Myometrial cell (primary cell): ENCODE data around the gene IL5. TPM values are rescaled to one million over a fixed set of nuclear protein-coding genes. Genes with fewer than 3 reads are reported as not detected.

Source experiments
- total RNA-seq: library from RNA; depleted of rRNA; stranded (reverse); fragments of >200 nt; gene quantifications from 2 replicates; pipeline ENCODE4 v1.2.3, GENCODE V29; 2015

The IL5 gene
- not detected in 2 replicates for total RNA-seq

DNA sequence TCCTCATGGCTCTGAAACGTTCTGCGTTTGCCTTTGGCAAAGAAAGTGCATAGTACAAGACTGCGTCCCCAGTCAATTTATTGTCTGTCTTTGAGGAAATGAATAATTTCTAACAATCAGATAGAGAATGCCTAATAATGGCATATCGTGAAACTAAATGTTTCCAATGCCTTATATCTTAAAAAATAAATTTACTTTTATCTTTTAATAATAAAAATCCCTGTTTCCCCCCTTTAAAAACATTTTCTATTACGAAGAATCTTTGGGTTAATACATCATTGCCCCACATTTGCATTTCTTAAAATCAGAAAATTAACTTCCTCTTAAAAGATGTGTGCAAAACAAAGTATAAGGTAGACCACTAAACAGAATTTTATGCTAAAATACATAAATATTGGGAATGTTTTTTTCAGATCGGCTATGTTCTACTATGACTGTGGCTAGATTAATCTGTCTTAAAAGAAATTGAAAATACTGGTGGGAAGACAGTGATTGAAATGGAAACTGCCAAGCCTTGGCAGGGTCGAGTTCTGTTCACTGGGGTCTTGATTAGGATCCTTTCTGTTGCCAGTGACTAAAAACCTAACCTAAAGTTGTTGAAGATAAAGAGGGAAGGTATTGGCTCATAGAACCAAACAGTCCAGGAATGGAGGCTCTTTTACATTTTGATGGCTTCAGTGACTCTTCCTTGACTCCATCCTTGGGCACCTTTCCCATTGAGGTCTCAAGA, at the start of gene IL5:
Gene IL5 (minus strand): TSS at position 51 of the 730 bp plus-strand sequence. CDS start 44 bp downstream, at position 7.

GRCh38 chr5:132556763-132557477, 13.6 kb upstream of the IL5 start, which contains the start of gene RAD50:
RAD50 (plus strand) TSS chr5:132556977; CDS start chr5:132557325, 348 bp downstream.

Other genes starting within 250 kb of the IL5 start
- gene SLC22A4, start 249.1 kb downstream of the IL5 start, total RNA-seq = 3.5 and 4.9 TPM in 2 replicates
- 5.8 and 7.8 TPM in 2 replicates for gene SLC22A5, start 173.8 kb downstream of the IL5 start, total RNA-seq
- gene IRF1, start 52.7 kb downstream of the IL5 start, total RNA-seq = 28.8 and 40.8 TPM in 2 replicates
- 6.9 and 12.6 TPM in 2 replicates for gene RAD50, start 13.5 kb upstream of the IL5 start, total RNA-seq
- not detected in 2 replicates for gene IL13, start 114.7 kb upstream of the IL5 start, total RNA-seq
- gene IL4, start 130.5 kb upstream of the IL5 start, total RNA-seq = not detected in 2 replicates
- 3.9 and 4.9 TPM in 2 replicates for gene KIF3A, start 194.0 kb upstream of the IL5 start, total RNA-seq
- not detected in 2 replicates for gene CCNI2, start 203.9 kb upstream of the IL5 start, total RNA-seq
- 40.9 and 45.4 TPM in 2 replicates for gene SEPTIN8, start 233.7 kb upstream of the IL5 start, total RNA-seq